ENCODE measurements around the gene DPM3. TPM values are rescaled to one million over a fixed set of nuclear protein-coding genes. Genes with fewer than 3 reads are reported as not detected.

DPM3 gene
- total RNA-seq, 4 donors from 2014 or later, result 33.5 to 89.2 (median 65.0) TPM

- H3K4me1 ChIP-seq, result peaks cover 7 to 21% (median 13%) of the 10 kb centered on the region in 4 donors
- no peaks in the 10 kb centered on the region for H3K36me3 ChIP-seq
- H3K27me3 ChIP-seq, result no peaks in the 10 kb centered on the region
- TF ChIP-seq POLR2A (IDR thresholded peaks at IDR 0.05), result no peak
- TF ChIP-seq CTCF (IDR thresholded peaks at IDR 0.05), result no peak
- no peak overlapping the region for H3K27ac ChIP-seq
- no peaks in the 10 kb centered on the region for H3K9me3 ChIP-seq
- no peak overlapping the region for H3K4me3 ChIP-seq
- DNase-seq, result peak in 1 of 3 donors; percentile 39
Measured at GRCh38 chr1:155182052-155182550, 41.8 kb upstream of the DPM3 start.

GRCh38 chr1:155181371-155182051, 41.2 kb upstream of the DPM3 start:
- Histone ChIP-seq H3K4me1 (peaks cover 7 to 21% (median 13%) of the 10 kb centered on the region in 4 donors), H3K27ac (no peak overlapping the region)

GRCh38 chr1:155179112-155180031, 39.0 kb upstream of the DPM3 start:
- Histone ChIP-seq H3K4me3 (no peak overlapping the region), H3K36me3 (no peaks in the 10 kb centered on the region), H3K9me3 (no peaks in the 10 kb centered on the region), H3K27ac (no peak overlapping the region), H3K27me3 (no peaks in the 10 kb centered on the region), H3K4me1 (peaks cover 0 to 9% (median 6%) of the 10 kb centered on the region in 4 donors)
- peak in 2 of 3 donors; percentile 45 to 48 for DNase-seq
- TF ChIP-seq POLR2A (IDR thresholded peaks at IDR 0.05), result no peak
- no peak for TF ChIP-seq CTCF (IDR thresholded peaks at IDR 0.05)

More at GRCh38 chr1:155181371-155182051, 41.2 kb upstream of the DPM3 start:
- Histone ChIP-seq H3K9me3 (no peaks in the 10 kb centered on the region), H3K4me3 (no peak overlapping the region), H3K27me3 (no peaks in the 10 kb centered on the region), H3K36me3 (no peaks in the 10 kb centered on the region)
- peak in 1 of 3 donors; percentile 12 for DNase-seq
- TF ChIP-seq POLR2A (IDR thresholded peaks at IDR 0.05), result no peak
- no peak for TF ChIP-seq CTCF (IDR thresholded peaks at IDR 0.05)

GRCh38 chr1:155178441-155179111, 38.2 kb upstream of the DPM3 start:
- Histone ChIP-seq H3K36me3 (no peaks in the 10 kb centered on the region), H3K9me3 (no peaks in the 10 kb centered on the region), H3K27ac (no peak overlapping the region), H3K27me3 (peaks cover 0 to 4% of the 10 kb centered on the region in 2 donors), H3K4me3 (no peak overlapping the region), H3K4me1 (peaks cover 0 to 15% (median 9%) of the 10 kb centered on the region in 4 donors)
- TF ChIP-seq CTCF (IDR thresholded peaks at IDR 0.05) (no peak), POLR2A (IDR thresholded peaks at IDR 0.05) (no peak)
- DNase-seq, result peak in 2 of 3 donors; percentile 41 to 48

- TF ChIP-seq CTCF (IDR thresholded peaks at IDR 0.05) (no peak), POLR2A (IDR thresholded peaks at IDR 0.05) (no peak)
- Histone ChIP-seq H3K4me3 (no peak overlapping the region), H3K4me1 (peaks cover 0 to 18% (median 11%) of the 10 kb centered on the region in 4 donors), H3K27ac (no peak overlapping the region), H3K36me3 (no peaks in the 10 kb centered on the region), H3K27me3 (peaks cover 0 to 4% of the 10 kb centered on the region in 2 donors), H3K9me3 (no peaks in the 10 kb centered on the region)
- peak in 2 of 3 donors; percentile 44 to 46 for DNase-seq
Measured at GRCh38 chr1:155177918-155178281, 37.6 kb upstream of the DPM3 start.
